ENCODE results near the gene CEP128.
"Not testable (repeated sequence)": the region's sequence is repeated elsewhere in the genome, so short reads cannot be mapped to it uniquely, and the experiment has no call there.

The CEP128 gene

DNA sequence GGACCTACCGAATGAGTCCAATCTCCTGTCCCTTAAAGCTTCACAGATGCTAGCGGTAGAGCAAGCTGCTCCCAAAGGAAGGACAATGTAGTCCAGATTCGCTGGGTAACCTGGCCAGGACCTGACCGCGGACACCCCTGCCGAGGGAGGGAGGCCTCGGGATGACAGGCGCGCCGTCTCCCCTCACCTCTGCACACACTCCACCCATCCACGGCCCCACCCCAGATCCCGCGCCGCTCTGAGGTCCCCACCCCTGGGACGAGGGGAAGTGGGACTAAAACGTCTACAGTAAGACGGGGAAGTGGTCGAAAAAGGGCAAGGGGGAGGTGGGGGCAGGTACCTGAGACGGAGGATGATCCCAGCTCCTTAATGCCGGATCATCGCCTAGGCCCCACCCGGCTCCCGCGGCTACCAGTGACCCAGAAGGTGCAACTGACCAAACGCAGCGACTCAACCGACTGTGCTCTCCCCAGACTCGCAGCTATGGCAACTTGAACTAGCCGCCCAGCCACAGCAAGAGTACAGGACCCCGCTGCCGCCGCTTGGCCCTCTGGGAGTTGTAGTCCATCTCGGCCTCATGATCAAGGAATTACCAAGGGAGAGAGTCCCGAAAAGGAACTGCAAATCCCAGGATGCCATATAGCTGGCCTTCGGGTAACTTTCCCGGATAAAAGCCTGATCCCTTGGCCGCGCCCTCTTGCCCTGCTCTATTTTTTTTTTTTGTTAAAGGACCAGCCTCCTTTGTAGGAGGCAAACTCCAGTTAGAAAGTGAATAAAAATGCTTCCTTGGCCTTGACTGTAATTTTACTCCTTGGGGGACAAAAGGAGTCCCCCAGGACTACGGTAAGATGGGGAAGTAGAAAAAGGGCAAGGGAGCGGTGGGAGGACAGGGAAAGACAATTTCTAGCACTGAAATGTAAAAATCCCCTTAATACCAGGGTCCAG lies at the start of gene CEP128:
Gene CEP128, minus strand, starts transcription at position 498 of the 945 bp plus-strand sequence.
- FAIRE-seq = peak; percentile 83

DNA sequence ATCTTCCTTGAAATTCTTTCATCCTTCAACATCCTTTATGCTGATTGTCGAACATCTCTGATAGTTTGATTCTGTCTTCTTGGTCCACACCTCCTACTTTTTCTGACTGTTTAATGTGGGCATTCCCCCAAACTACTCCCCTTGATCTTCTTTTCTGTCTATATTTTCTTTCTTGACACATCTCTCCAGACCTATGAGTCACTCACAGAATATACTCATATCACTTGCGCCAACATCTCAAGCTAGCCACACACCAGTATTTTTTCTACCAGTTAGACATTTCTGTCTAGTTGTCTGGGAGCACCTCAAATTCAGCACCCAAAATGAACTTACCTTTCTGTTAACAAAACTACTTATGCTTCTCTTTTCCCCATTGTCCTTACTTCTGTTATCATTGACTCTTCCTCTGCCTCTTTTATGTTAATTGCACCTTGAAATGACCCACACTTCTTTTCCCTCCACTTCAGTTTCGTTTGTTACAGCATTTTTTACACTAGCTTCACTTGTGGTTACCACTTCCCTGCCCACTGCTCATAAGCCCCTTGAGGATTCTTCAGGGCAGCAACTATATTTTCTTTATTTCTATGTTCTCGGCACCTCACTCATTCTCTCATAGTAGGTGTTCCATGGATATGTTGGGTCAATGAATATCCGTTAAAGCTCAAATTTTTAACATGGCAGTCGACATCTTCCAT lies 47.3 kb upstream of the CEP128 start:
- no peak for FAIRE-seq

DNA sequence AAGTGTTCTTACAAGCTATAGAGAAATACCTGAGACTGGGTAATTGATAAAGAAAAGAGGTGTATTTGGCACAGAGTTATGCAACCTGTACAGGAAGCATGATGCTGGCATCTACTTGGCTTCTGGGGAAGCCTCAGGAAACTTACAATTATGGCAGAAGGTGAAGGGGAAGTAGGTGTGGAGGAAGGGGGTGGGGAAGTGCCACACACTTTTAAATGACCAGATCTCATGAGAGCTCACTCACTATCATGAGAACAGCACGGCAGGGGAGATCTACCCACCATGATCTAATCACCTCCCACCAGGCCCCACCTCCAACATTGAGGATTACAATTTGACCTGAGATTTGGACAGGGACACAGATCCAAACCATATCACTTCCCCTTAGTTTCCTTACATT lies 46.7 kb upstream of the CEP128 start:
- no peak for FAIRE-seq

DNA sequence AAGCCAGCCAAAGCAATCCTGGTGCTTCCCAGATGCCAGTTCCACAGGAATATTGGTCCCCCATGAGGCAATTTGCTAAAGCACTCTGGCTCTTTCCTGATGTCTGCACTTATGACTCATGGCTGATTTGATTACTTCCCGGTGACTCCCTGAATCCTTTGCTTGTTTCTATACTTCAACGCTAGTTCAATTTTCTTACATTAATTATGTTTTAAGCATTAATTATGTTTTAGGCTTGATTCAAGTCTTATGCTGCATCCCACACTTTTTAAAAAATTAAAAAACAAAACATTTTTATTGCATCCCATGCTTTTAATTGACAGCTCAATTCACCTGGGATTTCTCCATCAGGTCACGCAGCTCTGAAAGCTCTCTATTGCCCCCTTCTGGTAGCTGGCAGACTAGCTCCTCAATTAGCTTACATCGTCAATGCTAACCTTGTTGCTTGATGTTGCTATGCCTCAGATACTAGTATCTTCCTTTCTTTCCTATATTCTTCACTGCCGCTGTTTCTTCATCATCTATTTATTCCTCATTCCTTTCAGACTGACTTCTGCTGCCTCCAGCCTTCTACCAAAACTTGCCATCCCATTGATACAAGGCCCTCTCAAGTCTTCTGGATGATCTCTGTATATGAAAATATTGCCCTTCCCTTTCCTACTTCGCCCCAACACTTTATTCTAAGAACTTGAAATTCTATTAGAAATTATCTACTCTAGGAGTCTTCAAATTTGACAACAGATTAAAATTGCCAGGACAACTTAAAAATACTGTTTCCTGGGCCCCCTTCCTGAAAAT lies 45.9 kb upstream of the CEP128 start:
- FAIRE-seq = no peak

DNA sequence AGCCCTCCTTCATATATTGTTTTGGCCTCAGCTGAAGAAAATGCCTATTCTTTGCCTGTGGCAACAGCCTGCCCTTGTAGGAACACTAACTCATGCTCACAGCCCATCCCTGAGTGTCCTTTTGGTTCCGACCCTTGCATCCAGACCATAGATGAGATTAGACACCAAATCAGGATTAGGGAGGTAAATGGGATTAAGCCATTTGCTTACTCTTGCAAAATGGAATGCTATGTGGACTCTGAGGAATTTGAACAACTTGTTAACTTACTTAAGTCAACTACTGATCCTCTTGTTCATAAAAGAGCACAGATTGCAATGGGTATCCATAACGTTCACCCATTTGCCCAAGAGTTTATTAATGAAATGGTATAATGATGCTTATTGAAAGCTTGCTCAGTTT lies 41.2 kb upstream of the CEP128 start:
- no peak for FAIRE-seq

DNA sequence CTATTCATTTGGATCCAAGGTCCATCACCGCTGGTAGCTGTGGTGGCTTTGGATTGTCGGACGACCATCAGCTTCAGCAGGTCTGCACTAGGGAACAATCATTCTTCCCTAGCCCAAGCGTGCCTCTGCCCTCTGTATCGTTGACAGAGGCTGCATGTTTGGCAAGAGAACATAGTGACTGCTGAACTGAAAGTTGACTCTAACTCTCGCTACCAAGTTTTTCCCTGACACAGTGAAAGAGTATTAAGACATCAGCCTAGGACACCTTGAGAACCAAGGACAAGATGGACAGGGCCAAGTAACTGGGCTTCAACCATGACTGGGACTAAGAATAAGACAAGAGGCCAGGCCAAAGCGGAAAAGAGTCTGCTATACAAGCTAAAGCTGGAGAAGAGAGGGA lies 40.1 kb upstream of the CEP128 start:
- no peak for FAIRE-seq

DNA sequence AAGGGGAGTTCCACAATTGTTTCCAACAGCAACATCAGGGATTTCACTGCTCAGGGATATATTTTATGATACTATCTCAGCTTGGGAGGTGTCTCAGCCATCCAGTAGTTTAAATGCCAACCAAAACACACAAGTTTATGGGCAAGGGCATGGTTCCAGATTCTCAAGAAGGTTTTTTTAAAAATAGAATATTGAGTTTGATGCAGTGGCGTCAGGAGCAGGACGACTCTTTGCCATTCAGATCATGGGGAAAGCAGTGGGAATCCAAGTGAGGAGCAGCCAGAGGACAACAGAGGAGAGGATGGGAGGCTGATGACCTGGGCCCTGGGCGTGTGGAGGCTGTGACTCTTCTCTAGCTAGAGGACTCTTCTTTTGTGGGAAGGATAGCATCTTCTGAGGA lies 39.6 kb upstream of the CEP128 start:
- FAIRE-seq = no peak

DNA sequence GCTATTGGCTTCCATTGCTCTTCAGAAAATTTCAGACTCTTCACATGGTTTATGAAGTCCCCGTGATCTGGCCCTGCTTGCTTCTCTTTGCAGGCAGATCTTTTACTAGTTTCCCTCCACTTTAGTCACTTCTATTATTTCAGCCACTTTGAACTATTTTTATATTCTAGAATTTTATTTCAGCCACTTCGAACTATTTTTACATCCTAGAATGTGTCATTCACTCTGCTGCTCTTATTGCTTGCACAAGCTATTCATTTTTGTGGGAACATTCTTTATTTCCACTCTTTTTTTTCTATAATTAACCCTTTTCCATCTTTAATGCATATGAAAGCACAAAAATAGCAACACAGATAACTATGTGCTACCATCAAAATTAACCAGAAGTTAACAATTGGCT lies 38.4 kb upstream of the CEP128 start:
- FAIRE-seq = no peak

DNA sequence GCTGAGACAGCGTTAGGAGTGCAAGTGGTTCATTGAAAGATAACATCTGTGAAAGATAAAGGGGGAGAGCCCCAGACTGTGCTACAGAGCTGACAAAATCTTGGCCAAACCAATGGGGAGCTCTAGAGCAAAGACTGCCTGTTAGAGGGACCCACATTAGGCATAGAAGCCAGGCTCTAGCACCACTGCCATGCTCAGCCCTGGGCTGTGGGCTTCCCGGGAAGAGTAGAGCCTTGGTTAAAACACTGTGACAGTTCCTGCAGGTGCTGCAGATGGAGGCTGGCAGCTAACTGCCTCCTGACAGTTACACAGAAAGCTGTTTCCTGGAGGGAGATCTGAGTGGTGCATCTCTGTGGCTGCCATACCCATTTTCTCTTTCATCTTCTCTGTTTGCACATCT lies 36.9 kb upstream of the CEP128 start:
- FAIRE-seq = no peak

DNA sequence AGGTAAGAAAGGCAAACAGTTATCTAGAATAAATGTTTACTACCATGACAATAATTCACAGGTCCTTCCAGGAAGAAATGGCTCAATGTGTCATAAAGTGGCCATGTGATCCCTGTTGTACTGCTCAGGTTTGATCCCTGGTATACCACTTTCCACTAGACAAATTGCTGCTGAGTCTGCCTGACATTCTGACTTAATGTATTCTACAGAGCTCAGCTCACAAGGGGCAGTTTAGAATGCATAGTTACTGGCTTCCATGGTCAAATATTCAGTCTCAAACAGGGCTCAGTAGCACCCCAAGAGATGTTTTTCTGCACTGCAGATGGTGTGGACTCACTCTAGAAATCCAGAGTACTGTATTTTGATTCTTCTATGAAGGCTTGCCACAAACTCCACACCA lies 35.7 kb upstream of the CEP128 start:
- FAIRE-seq = no peak

DNA sequence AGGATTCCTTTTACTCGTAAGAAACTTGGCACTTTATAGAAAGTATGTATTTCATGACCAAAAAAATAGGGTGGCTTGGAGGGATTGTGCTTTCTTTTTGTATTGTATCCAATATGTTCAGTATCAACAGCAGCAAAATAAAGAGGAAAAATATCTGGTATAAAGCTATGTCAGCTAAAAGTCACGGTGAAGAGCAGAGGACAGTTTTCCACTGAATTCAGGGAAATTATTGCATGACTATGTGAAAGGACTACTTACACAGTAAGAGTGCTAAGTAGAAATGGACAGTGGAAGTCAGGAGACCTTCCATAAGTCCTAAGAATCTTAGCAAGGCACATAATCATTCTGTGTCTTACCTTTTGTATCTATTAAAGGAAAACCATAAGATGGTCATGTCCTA lies 33.1 kb upstream of the CEP128 start:
- FAIRE-seq = no peak

DNA sequence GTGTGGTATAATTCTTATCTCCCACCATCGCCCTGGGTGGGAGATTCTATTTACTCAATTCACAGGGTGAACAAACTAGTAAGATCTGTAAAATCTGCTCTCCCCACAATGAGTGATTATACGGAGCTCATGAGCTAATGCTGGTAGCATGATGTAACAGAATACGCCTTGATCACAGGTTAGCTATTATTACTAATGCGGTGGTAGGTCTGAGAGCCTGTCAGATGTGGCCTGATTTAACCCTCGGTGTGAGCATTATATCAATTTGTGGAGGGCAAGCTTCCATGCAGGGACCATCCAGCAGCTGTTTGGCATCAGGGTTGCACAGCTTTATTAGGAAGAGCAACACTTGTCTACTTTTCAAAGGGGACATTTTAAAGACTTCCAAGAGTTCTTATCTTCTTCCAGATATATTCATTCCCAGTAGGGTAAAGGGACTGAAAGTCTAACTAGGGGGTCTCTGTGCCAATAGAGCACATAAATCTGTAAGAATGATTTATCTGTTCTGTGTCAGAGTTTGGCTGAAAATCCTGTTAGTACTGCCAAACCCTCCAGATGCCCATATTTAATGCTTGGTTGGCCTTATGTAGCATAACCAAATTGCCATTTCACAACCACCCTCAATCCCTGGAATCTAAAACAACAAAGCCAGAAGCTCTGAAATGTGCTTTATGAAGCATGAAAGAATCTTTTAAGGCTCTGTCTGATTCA lies 32.5 kb upstream of the CEP128 start:
- no peak for FAIRE-seq

DNA sequence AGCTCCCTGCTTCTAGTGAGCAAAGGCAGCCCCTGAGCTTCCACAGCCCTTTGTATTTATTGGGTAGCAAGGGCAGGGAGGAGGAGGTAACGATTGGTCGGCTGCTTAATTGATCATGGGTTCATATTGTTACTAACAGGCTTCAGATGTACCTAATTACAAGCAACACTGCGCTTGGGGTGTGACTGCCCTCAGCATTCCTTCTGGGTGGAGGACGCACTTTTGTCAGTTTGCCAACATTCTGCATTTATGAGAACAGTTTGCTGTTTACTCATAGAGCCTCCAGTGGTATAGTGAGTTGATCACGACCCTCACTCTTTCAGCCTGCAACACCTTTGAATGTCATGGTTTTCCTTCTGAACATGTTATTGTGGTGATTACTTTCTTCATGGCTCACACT lies 23.5 kb upstream of the CEP128 start:
- FAIRE-seq = no peak

DNA sequence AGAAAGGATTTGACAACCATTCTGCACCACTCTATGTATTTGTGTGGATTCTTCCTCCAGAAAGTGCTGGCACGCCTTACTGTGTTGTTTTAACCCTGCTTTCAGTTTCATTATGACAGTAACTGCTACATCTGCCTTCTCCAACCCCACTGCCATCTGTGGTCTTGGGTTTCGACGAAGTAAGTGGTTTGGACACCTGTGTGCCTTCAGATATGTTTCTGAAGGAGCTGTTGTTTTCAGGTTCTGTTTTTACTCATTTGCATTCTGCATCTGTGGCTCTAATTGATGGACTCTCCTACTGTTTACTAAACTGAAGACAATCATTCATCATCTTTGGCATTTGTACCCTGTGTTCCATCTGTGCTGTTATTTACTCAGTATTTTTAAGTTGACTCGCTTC lies 18.0 kb upstream of the CEP128 start:
- FAIRE-seq = peak; percentile 68

DNA sequence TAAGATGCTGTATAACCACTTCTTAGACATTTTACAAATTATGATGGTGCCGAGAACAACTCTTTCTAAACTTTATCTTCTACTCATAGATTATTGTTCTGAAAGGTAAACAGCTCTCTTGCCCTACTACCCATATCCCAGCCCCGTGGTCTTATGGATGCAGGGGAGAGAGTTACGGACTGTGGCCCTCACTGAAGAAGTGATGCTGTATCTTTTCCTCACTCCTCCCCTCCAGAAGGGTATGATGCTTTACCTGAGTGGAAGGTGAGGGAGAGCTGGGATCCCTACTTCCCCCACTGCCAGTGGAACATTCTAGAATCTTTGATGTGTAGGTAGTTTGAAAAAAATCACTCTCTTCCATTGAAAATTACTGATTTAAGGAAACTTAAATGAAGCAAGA lies 17.4 kb upstream of the CEP128 start:
- no peak for FAIRE-seq

DNA sequence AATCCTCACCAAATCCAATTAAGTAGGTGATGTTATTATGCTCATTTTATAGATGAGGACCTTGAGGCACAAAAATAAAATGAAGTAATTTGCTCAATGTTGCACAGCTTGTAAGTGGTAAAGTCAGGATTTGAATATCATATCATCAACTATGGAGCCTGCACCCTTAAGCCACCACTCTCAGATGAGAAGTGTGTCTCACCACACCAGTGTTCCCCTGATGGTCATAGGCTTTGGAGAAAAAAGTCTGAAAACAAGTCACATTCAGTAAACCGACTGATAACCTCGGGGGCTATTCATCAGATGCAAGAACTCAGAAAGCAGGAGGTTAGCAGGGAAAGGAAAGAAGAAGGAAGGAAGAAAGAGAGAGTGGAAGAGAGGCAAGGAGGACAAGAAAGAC lies 16.7 kb upstream of the CEP128 start:
- FAIRE-seq = no peak

DNA sequence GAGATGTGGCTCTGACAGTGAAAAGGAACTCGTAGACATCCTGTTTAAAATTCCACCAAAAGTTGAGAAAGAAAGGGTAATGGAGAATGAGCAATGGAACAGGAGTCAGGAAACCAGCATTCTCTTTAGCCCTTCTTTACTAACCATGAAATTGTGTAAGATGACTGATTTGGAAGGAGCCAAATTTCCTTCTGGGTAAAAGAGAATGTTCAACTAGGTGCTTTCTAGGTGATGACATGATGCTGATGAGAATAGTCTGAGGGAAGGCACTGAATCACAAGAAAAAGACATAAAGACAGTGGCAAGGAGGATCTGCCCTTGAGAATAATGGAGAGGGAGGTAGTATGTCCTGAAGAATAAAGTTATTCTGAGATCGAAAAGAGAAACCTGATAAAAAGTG lies 16.1 kb upstream of the CEP128 start:
- FAIRE-seq = no peak

DNA sequence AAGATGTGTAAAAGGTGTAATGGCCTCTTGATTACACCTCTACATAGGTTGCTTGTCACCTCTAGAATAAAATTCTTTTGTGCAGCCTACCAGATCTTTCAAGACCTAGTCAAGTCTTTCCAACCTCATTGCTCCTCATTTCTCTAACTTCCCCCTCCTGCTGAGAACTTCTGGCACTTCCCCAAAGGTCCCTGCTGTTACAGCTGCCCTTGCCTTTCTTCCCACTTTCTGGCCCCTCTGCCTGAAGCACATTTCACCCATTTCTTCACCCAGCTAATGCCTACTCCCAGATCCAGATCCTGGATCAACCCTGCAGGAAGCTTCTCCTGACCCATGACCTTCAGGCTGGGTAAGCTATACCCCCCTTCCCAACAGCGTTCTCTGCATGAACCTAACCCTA lies 15.4 kb upstream of the CEP128 start:
- FAIRE-seq = no peak

DNA sequence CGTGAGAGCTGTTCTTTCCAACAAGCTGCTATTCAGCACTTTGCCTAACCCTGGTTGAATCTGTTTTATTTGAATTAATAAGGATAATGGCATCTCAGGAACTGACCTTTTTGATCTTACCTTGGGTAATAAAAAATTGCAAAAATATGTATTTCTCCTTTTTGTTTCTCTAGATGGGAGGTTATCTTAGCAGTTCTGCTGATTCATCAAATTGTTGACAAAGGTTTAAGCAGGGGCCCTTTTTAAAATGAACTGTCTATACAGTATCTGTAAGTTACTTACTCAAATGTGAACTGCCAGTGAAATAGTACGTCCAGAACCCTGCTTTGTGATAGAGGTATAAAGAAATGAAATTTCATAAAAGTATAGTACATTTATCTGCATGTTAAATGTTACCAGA lies 14.6 kb upstream of the CEP128 start:
- FAIRE-seq = no peak

DNA sequence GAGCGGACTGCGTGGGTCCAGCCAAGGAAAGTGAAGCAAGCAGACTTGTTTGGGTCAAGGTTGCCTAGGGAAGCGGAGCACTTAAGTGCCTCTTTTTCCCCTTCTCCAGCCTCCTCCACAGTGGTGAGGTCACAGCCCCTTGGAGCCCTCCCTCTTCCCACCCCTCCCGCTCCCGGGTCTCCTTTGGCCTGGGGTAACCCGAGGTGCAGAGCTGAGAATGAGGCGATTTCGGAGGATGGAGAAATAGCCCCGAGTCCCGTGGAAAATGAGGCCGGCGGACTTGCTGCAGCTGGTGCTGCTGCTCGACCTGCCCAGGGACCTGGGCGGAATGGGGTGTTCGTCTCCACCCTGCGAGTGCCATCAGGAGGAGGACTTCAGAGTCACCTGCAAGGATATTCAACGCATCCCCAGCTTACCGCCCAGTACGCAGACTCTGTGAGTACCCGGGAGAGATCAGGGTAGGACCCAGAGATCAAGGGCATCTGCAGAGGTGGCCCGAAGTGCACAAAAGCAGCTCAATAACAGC lies 13.9 kb upstream of the CEP128 start, which contains the start of gene TSHR:
Gene TSHR, plus strand, starts transcription at position 206 of the 526 bp plus-strand sequence. Its CDS starts 60 bp downstream, at position 266.
- FAIRE-seq = no peak

DNA sequence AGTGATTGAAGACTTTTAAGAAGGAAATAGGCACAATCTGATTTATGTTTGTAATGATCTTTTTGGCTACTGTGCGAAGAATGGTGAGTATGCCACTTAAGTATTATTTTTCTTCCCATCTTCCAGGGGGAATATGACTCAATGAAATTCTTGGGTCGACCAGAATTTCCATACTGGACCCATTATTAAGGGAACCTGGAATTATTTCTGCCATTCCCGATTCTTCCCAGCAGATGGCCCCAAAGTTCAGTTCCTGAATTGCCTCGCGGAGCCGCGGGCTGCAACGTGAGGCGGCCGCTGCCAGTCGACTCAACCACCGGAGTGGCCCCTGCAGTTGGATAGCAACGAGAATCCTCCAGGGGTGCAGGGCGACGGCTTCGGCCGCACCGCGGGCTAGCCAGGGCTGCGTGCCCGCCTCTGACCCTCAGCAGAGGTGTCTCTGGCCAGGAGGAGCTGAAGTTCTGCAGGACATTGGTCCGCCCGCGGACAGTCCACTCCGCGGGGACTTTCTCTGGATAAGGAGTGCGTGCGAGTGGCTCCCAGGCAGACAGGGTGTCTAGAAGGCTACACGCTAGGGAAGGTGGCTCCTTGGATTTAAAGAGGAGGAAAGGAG lies 13.3 kb upstream of the CEP128 start:
- FAIRE-seq = no peak

DNA sequence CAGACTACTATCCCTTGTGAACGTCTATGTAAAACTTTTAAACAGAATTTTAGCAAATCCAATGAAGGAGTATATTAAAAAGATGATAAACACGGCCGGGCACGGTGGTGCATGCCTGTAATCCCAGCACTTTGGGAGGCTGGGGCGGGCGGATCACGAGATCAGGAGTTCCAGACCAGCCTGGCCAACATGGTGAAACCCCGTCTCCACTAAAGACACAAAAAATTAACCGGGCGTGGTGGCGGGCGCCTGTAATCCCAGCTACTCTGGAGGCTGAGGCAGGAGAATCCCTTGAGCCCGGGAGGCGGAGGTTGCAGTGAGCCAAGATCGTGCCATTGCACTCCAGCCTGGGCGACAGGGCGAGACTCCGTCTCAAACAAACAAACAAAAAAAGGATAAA lies 11.7 kb upstream of the CEP128 start:
- FAIRE-seq = not testable (repeated sequence)
